ENCODE data around the gene INPP5J. TPM values are rescaled to one million over a fixed set of nuclear protein-coding genes. Genes with fewer than 3 reads are reported as not detected.
A peak's percentile ranks its signal among the peaks of the same experiment; 100 is the strongest.

The INPP5J gene
- total and polyA plus RNA-seq, 12 donors = 0.48 to 8.1 (median 2.3) TPM

DNA sequence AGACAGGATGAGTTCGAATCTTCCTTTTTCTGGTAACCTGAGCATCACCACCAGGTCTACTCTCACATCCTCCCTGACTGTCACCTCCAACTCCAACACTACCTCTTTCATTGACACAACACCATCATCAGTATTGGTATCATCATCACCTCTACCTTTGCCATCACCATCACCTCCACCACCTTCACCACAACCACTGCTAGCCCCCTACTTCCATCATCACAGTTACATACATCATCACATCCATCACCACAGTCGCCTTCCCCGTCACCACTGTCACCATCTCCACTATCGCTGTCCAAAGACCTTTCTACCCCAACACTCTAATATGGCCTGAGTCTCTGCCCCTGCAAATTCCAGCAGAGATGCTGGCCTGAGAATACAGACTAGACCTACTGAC lies 1.4 kb upstream of the INPP5J start:
- Histone ChIP-seq H3K27me3 (no peaks in the 10 kb centered on the region), H3K27ac (no peak overlapping the region), H3K36me3 (replicated peaks in 1 of 2) (no peaks in the 10 kb centered on the region), H3K4me3 (no peak overlapping the region), H3K4me1 (replicated peaks in 1 of 2) (peaks cover 12 to 19% of the 10 kb centered on the region in 2 donors), H3K9me3 (replicated peaks in 1 of 3) (no peaks in the 10 kb centered on the region)
- intact Hi-C loops (cut with DNase I) = no loop called here
- WGBS, 4 donors = 94 to 98% (median 97%) methylated on average over 4 of the region's 4 CpGs
- TF ChIP-seq POLR2A (IDR thresholded peaks at IDR 0.05) = no peak
- TF ChIP-seq, protein P1, sequence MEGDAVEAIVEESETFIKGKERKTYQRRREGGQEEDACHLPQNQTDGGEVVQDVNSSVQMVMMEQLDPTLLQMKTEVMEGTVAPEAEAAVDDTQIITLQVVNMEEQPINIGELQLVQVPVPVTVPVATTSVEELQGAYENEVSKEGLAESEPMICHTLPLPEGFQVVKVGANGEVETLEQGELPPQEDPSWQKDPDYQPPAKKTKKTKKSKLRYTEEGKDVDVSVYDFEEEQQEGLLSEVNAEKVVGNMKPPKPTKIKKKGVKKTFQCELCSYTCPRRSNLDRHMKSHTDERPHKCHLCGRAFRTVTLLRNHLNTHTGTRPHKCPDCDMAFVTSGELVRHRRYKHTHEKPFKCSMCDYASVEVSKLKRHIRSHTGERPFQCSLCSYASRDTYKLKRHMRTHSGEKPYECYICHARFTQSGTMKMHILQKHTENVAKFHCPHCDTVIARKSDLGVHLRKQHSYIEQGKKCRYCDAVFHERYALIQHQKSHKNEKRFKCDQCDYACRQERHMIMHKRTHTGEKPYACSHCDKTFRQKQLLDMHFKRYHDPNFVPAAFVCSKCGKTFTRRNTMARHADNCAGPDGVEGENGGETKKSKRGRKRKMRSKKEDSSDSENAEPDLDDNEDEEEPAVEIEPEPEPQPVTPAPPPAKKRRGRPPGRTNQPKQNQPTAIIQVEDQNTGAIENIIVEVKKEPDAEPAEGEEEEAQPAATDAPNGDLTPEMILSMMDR (IDR thresholded peaks at IDR 0.05) = no peak
- no peak for DNase-seq

DNA sequence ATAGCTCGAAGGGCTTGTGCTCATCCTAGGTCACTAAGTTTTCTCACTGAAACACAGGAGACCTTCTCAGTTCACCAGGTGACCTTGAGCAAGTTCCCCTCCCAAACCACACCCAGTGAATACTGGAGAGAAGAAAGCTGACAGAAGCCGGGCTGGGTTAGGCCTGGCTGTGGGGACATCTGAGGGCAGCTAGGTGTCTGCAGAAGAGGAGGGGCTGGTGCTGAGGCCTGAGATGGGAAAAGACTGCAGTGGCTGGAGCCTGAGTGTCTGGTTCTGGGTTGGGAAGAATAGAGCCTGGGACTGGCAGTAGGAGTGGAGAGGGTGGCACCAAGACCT lies 602 bp upstream of the INPP5J start:
- TF ChIP-seq, protein P1 (IDR thresholded peaks at IDR 0.05) = no peak
- TF ChIP-seq POLR2A (IDR thresholded peaks at IDR 0.05) = no peak
- Histone ChIP-seq H3K36me3 (replicated peaks in 1 of 2) (no peaks in the 10 kb centered on the region), H3K27me3 (no peaks in the 10 kb centered on the region), H3K27ac (peak overlapping the region in 1 of 5 donors; percentile 5), H3K9me3 (replicated peaks in 1 of 3) (no peaks in the 10 kb centered on the region), H3K4me3 (peak overlapping the region in 1 of 4 donors; percentile 35), H3K4me1 (replicated peaks in 1 of 2) (peaks cover 12 to 19% of the 10 kb centered on the region in 2 donors)
- DNase-seq = peak in 2 of 7 donors; percentile 61 to 66
- intact Hi-C loops (cut with DNase I) = no loop called here
- WGBS, 4 donors = 34 to 63% (median 41%) methylated on average over 2 of the region's 2 CpGs

DNA sequence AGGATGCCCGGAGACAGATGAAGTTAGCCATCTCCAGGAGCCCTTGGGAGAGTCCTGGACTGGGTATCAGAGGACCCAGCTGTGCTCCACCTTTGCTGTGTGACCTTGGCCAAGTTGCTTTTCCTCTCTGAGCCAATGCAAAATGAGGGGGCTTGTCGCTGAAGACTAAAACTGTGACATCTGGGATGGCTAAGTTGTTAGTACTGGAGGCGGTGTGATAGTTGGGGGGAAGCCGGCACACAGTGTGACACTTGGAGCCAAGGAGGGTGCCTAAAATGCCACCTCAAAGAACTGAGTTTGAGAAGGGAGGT lies 481 bp downstream of the INPP5J start:
- no peaks in the 10 kb centered on the region for H3K9me3 ChIP-seq (replicated peaks in 1 of 3)
- intact Hi-C loops (cut with DNase I) = no loop called here
- WGBS, 4 donors = 70 to 84% (median 80%) methylated on average over 4 of the region's 4 CpGs; no CpG with 5 or more reads in 1 of the 4 donors
- no peak overlapping the region for H3K27ac ChIP-seq
- H3K4me1 ChIP-seq (replicated peaks in 1 of 2) = peaks cover 12 to 19% of the 10 kb centered on the region in 2 donors
- DNase-seq = no peak
- peak overlapping the region in 1 of 4 donors; percentile 35 for H3K4me3 ChIP-seq
- TF ChIP-seq, protein P1 (IDR thresholded peaks at IDR 0.05) = no peak
- TF ChIP-seq POLR2A (IDR thresholded peaks at IDR 0.05) = no peak
- no peaks in the 10 kb centered on the region for H3K36me3 ChIP-seq (replicated peaks in 1 of 2)
- H3K27me3 ChIP-seq = no peaks in the 10 kb centered on the region

DNA sequence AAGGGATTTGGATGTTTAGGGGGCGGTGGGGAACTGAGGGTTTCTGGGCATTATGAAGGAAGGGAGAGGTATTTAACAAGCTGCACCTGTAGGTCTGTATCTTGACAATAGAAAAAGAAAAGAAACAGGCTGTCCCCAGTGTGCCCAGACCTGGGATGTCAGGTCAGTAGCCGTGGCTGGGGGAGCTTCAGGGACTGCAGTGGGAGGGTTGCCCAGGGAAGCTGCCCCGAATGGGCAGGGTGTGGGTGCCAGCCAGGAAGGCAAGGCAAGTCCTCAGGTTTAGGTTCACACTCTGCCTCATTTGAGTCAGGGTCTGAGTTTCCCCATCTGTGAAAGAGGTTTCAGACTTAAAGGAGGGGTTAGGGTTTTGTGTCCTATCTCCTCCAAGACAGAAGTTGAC lies 1.5 kb downstream of the INPP5J start:
- Histone ChIP-seq H3K36me3 (replicated peaks in 1 of 2) (no peaks in the 10 kb centered on the region), H3K4me3 (no peak overlapping the region), H3K27ac (no peak overlapping the region), H3K9me3 (replicated peaks in 1 of 3) (no peaks in the 10 kb centered on the region), H3K4me1 (replicated peaks in 1 of 2) (peaks cover 12 to 15% of the 10 kb centered on the region in 2 donors), H3K27me3 (no peaks in the 10 kb centered on the region)
- no peak for DNase-seq
- intact Hi-C loops (cut with DNase I) = no loop called here
- TF ChIP-seq POLR2A (IDR thresholded peaks at IDR 0.05) = no peak
- TF ChIP-seq, protein P1 (IDR thresholded peaks at IDR 0.05) = no peak
- WGBS, 4 donors = 77 to 88% (median 82%) methylated on average over 3 of the region's 3 CpGs
